Measurements from ENCODE around the gene HDGFL1.

Gene HDGFL1

DNA sequence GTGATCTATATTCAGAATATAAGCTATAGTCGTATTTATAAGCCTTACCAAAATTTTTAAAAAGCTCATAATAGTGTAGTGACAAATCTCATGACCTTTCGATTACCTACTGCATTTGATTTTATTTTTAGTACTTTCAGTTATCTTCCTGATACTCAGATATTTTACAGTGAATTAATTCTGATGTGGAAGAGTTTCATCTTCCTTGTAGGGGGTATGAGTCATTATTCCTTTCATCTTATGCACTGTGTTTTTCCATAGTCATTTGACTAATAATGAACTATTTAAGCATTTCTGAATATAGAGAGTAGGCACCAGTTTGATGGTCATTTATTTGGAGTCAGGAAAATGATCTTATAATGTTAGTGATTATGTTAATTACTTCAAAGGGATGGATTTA lies 36.4 kb downstream of the HDGFL1 start:
- H3K36me3 ChIP-seq (ENCODE audit: control insufficient read depth, insufficient read depth, low read length), result no peaks in the 10 kb centered on the region
- TF ChIP-seq CTCF (IDR thresholded peaks at IDR 0.05; ENCODE audit: insufficient read depth, low read length, poor library complexity, severe bottlenecking), result no peak
- no peak for DNase-seq (ENCODE audit: extremely low read depth, insufficient read length)
- H3K27me3 ChIP-seq (replicated peaks; ENCODE audit: control insufficient read depth, insufficient read depth, low read length), result no peaks in the 10 kb centered on the region
- H3K4me3 ChIP-seq (replicated peaks; ENCODE audit: low read depth, low read length), result no peak overlapping the region

GRCh38 chr6:22610127-22610526 lies 40.8 kb downstream of the HDGFL1 start:
- no peak for TF ChIP-seq CTCF (IDR thresholded peaks at IDR 0.05; ENCODE audit: insufficient read depth, low read length, poor library complexity, severe bottlenecking)
- Histone ChIP-seq H3K4me3 (replicated peaks; ENCODE audit: low read depth, low read length) (no peak overlapping the region), H3K36me3 (ENCODE audit: control insufficient read depth, insufficient read depth, low read length) (no peaks in the 10 kb centered on the region), H3K27me3 (replicated peaks; ENCODE audit: control insufficient read depth, insufficient read depth, low read length) (no peaks in the 10 kb centered on the region)
- DNase-seq (ENCODE audit: extremely low read depth, insufficient read length), result no peak

DNA sequence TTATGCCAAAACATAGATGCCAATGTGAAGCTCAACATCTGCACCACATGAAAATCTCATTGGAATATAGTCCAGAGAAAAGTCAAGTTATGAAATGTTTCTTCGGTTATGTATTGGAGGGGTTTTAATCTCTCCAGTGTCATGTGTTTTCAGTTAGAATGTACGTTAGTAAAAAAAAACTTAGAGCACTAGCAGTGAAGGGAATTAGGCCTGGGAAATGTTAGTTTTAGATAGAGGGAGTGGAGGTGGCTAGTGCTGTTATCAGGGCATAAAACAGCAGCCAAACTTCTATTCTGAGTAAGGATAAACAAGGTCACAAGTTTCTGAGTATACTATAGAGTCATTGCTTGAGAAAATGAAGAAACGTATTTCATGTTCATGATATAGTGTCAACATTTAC lies 42.9 kb downstream of the HDGFL1 start:
- DNase-seq (ENCODE audit: extremely low read depth, insufficient read length), result no peak
- TF ChIP-seq CTCF (IDR thresholded peaks at IDR 0.05; ENCODE audit: insufficient read depth, low read length, poor library complexity, severe bottlenecking), result no peak
- no peaks in the 10 kb centered on the region for H3K27me3 ChIP-seq (replicated peaks; ENCODE audit: control insufficient read depth, insufficient read depth, low read length)
- no peaks in the 10 kb centered on the region for H3K36me3 ChIP-seq (ENCODE audit: control insufficient read depth, insufficient read depth, low read length)
- H3K4me3 ChIP-seq (replicated peaks; ENCODE audit: low read depth, low read length), result no peak overlapping the region

DNA sequence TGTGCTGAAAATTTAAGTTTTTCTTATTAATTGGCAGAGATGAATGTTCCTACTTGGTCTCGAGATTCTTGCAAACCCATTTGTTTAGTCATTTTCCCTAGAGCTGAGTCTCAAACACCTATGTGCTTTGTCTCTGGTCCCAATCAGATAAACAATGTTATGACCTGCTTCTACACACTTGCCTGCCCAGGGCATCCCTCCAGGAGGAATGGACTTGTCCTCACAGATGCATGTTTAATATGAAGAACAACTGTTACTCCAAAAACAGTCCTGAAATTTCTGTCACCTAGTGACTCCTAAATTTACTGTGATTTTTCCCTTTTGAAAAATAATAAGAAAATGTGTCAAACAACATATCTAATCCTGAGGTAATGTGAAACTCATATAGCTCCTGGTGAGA lies 43.7 kb downstream of the HDGFL1 start:
- no peak for TF ChIP-seq CTCF (IDR thresholded peaks at IDR 0.05; ENCODE audit: insufficient read depth, low read length, poor library complexity, severe bottlenecking)
- Histone ChIP-seq H3K4me3 (replicated peaks; ENCODE audit: low read depth, low read length) (no peak overlapping the region), H3K27me3 (replicated peaks; ENCODE audit: control insufficient read depth, insufficient read depth, low read length) (no peaks in the 10 kb centered on the region), H3K36me3 (ENCODE audit: control insufficient read depth, insufficient read depth, low read length) (no peaks in the 10 kb centered on the region)
- no peak for DNase-seq (ENCODE audit: extremely low read depth, insufficient read length)

- no peaks in the 10 kb centered on the region for H3K36me3 ChIP-seq (ENCODE audit: control insufficient read depth, insufficient read depth, low read length)
- no peak overlapping the region for H3K4me3 ChIP-seq (replicated peaks; ENCODE audit: low read depth, low read length)
- no peak for TF ChIP-seq CTCF (IDR thresholded peaks at IDR 0.05; ENCODE audit: insufficient read depth, low read length, poor library complexity, severe bottlenecking)
- DNase-seq (ENCODE audit: extremely low read depth, insufficient read length), result no peak
- no peaks in the 10 kb centered on the region for H3K27me3 ChIP-seq (replicated peaks; ENCODE audit: control insufficient read depth, insufficient read depth, low read length)
Measured at GRCh38 chr6:22613695-22614094, 44.3 kb downstream of the HDGFL1 start.

GRCh38 chr6:22614547-22614946 lies 45.2 kb downstream of the HDGFL1 start:
- DNase-seq (ENCODE audit: extremely low read depth, insufficient read length), result no peak
- H3K27me3 ChIP-seq (replicated peaks; ENCODE audit: control insufficient read depth, insufficient read depth, low read length), result no peaks in the 10 kb centered on the region
- H3K4me3 ChIP-seq (replicated peaks; ENCODE audit: low read depth, low read length), result no peak overlapping the region
- no peak for TF ChIP-seq CTCF (IDR thresholded peaks at IDR 0.05; ENCODE audit: insufficient read depth, low read length, poor library complexity, severe bottlenecking)
- no peaks in the 10 kb centered on the region for H3K36me3 ChIP-seq (ENCODE audit: control insufficient read depth, insufficient read depth, low read length)

Measured in GM06990 (cell line).